SK-N-SH treated with all-trans-retinoic acid at 6 μM for 48 hours (cell line): ENCODE results near the gene JADE3.

Experiments used
- BACH2 ChIP-seq: fragments of 250-450 bp; sonication (Bioruptor Pico); IDR thresholded peaks from 2 replicates; pipeline ENCODE4 v1.9.0; 2021; ENCODE audit warnings: mild to moderate bottlenecking, borderline replicate concordance
- CSRNP3 ChIP-seq: fragments of 250-450 bp; sonication (Bioruptor Pico); IDR thresholded peaks from 2 replicates; pipeline ENCODE4 v1.5.1; 2021; ENCODE audit warnings: mild to moderate bottlenecking, moderate library complexity
- ISL1 ChIP-seq: fragments of 250-450 bp; sonication (Bioruptor Pico); IDR thresholded peaks from 2 replicates; pipeline ENCODE4 v2.1.2; 2022; ENCODE audit warnings: mild to moderate bottlenecking, moderate library complexity
- PATZ1 ChIP-seq: fragments of 250-450 bp; sonication (Bioruptor Pico); IDR thresholded peaks from 2 replicates; pipeline ENCODE4 v1.8.0; 2020; ENCODE audit warnings: mild to moderate bottlenecking, moderate library complexity, borderline replicate concordance
- RARB ChIP-seq: fragments of 250-450 bp; sonication (Bioruptor Pico); IDR thresholded peaks from 2 replicates; pipeline ENCODE4 v1.8.0; 2021; ENCODE audit warnings: mild to moderate bottlenecking, moderate library complexity
- TSHZ2 ChIP-seq: fragments of 250-450 bp; sonication (Bioruptor Pico); IDR thresholded peaks from 2 replicates; pipeline ENCODE4 v1.5.0; 2020; ENCODE audit warnings: mild to moderate bottlenecking, moderate library complexity
- ZC3H10 ChIP-seq: fragments of 250-450 bp; sonication (Bioruptor Pico); IDR thresholded peaks from 2 replicates; pipeline ENCODE4 v1.5.1; 2021; ENCODE audit warnings: mild to moderate bottlenecking, moderate library complexity
- ZNF565 ChIP-seq: fragments of 450-650 bp; formaldehyde crosslinking; conservative IDR thresholded peaks from 2 replicates; pipeline ENCODE4 v1.5.0; 2020; ENCODE audit warnings: low read depth, mild to moderate bottlenecking, moderate library complexity
- ZNF70 ChIP-seq: fragments of 450-650 bp; formaldehyde crosslinking; IDR thresholded peaks from 2 replicates; pipeline ENCODE4 v1.5.0; 2020; ENCODE audit warnings: mild to moderate bottlenecking, moderate library complexity
- ZNF8 ChIP-seq: fragments of 450-650 bp; formaldehyde crosslinking; IDR thresholded peaks from 2 replicates; pipeline ENCODE4 v1.5.0; 2020; ENCODE audit warnings: mild to moderate bottlenecking, moderate library complexity
- TF ChIP-seq, protein P1 (sequence below): fragments of 250-450 bp; sonication (Bioruptor Pico); IDR thresholded peaks from 2 replicates; pipeline ENCODE4 v1.5.1; 2020; ENCODE audit warnings: low read depth, mild to moderate bottlenecking, moderate library complexity

- no peak for TF ChIP-seq ZNF565 (CRISPR knock-in tag)
- TF ChIP-seq, protein P1, sequence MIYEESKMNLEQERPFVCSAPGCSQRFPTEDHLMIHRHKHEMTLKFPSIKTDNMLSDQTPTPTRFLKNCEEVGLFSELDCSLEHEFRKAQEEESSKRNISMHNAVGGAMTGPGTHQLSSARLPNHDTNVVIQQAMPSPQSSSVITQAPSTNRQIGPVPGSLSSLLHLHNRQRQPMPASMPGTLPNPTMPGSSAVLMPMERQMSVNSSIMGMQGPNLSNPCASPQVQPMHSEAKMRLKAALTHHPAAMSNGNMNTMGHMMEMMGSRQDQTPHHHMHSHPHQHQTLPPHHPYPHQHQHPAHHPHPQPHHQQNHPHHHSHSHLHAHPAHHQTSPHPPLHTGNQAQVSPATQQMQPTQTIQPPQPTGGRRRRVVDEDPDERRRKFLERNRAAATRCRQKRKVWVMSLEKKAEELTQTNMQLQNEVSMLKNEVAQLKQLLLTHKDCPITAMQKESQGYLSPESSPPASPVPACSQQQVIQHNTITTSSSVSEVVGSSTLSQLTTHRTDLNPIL: no peak
- TF ChIP-seq RARB (CRISPR knock-in tag): no peak
- no peak for TF ChIP-seq PATZ1 (CRISPR knock-in tag)
- TF ChIP-seq TSHZ2 (CRISPR knock-in tag): no peak
- no peak for TF ChIP-seq ISL1 (CRISPR knock-in tag)
- no peak for TF ChIP-seq ZNF8 (CRISPR knock-in tag)
- no peak for TF ChIP-seq CSRNP3 (CRISPR knock-in tag)
- no peak for TF ChIP-seq ZNF70 (CRISPR knock-in tag)
- TF ChIP-seq BACH2: no peak
- no peak for TF ChIP-seq ZC3H10 (CRISPR knock-in tag)
Measured at GRCh38 chrX:46918434-46918833, 6.2 kb downstream of the JADE3 start.
